AG09319 (cell line): Measurements from ENCODE around the gene TPRG1.

ENCODE experiments used
- DNase-seq: peaks from one replicate; pipeline ENCODE4 v3.0.0-alpha.2; 2010; ENCODE audit warnings: low read depth; ENCODE audit errors: extremely low read depth
- CTCF ChIP-seq: IDR thresholded peaks from 2 replicates; pipeline ENCODE4 v1.5.1; 2011; ENCODE audit warnings: low read depth, mild to moderate bottlenecking, inconsistent platforms, low read length, moderate library complexity

The TPRG1 gene

GRCh38 chr3:189166321-189166720 lies 5.5 kb upstream of the TPRG1 start:
- TF ChIP-seq CTCF: no peak
- DNase-seq: no peak

- no peak for TF ChIP-seq CTCF
- no peak for DNase-seq
These were observed 4.6 kb upstream of the TPRG1 start for GRCh38 chr3:189167027-189167766.

GRCh38 chr3:189168711-189169110 lies 3.1 kb upstream of the TPRG1 start:
- no peak for TF ChIP-seq CTCF
- no peak for DNase-seq

- TF ChIP-seq CTCF: no peak
- DNase-seq: no peak
These were observed 2.0 kb upstream of the TPRG1 start for GRCh38 chr3:189169728-189170127.

GRCh38 chr3:189170559-189170958 lies 1.2 kb upstream of the TPRG1 start:
- DNase-seq: no peak
- TF ChIP-seq CTCF: no peak

GRCh38 chr3:189172668-189173419 lies 1.1 kb downstream of the TPRG1 start:
- TF ChIP-seq CTCF: no peak
- DNase-seq: no peak

GRCh38 chr3:189184566-189184965 lies 12.8 kb downstream of the TPRG1 start:
- DNase-seq: no peak
- TF ChIP-seq CTCF: no peak
